Ramos (cell line): ENCODE measurements around the gene CSNK1D.
"Not testable (repeated sequence)": the region's sequence is repeated elsewhere in the genome, so short reads cannot be mapped to it uniquely, and the experiment has no call there.

Source experiments
- in situ Hi-C: fragments of 300-500 bp; cut with MboI; formaldehyde crosslinking; loops from one replicate; pipeline ENCODE4 v1.14.3; 2022; ENCODE audit warnings: low sequenced_read_pairs; ENCODE audit not compliant: unreplicated experiment

CSNK1D gene

GRCh38 chr17:82276938-82277337 lies 3.4 kb upstream of the CSNK1D start:
- in situ Hi-C loops, result no loop called here

GRCh38 chr17:82275326-82275725 lies 1.8 kb upstream of the CSNK1D start:
- in situ Hi-C loops, result no loop called here

GRCh38 chr17:82274134-82275020 lies 877 bp upstream of the CSNK1D start:
- in situ Hi-C loops, result no loop called here

- in situ Hi-C loops, result no loop called here
Measured at GRCh38 chr17:82272495-82273326, 789 bp downstream of the CSNK1D start.

- in situ Hi-C loops, result no loop called here
Measured at GRCh38 chr17:82271401-82271800, 2.1 kb downstream of the CSNK1D start.

GRCh38 chr17:82270651-82271050 lies 2.8 kb downstream of the CSNK1D start:
- in situ Hi-C loops, result no loop called here

- in situ Hi-C loops, result no loop called here
Measured at GRCh38 chr17:82269882-82270500, 3.5 kb downstream of the CSNK1D start.

- in situ Hi-C loops, result no loop called here
Measured at GRCh38 chr17:82269138-82269881, 4.2 kb downstream of the CSNK1D start.

GRCh38 chr17:82267575-82268379 lies 5.7 kb downstream of the CSNK1D start:
- in situ Hi-C loops, result no loop called here

- in situ Hi-C loops, result no loop called here
Measured at GRCh38 chr17:82266142-82266541, 7.4 kb downstream of the CSNK1D start.

- in situ Hi-C loops, result no loop called here
Measured at GRCh38 chr17:82263641-82264040, 9.9 kb downstream of the CSNK1D start.

- in situ Hi-C loops, result no loop called here
Measured at GRCh38 chr17:82262344-82262743, 11.2 kb downstream of the CSNK1D start.

- in situ Hi-C loops, result not testable (repeated sequence)
Measured at GRCh38 chr17:82259972-82260961, 13.2 kb downstream of the CSNK1D start.

- in situ Hi-C loops, result no loop called here
Measured at GRCh38 chr17:82258555-82258954, 14.9 kb downstream of the CSNK1D start.

- in situ Hi-C loops, result no loop called here
Measured at GRCh38 chr17:82257473-82257872, 16.0 kb downstream of the CSNK1D start.

- in situ Hi-C loops, result no loop called here
Measured at GRCh38 chr17:82256242-82256885, 17.1 kb downstream of the CSNK1D start.

GRCh38 chr17:82255402-82255972 lies 18.0 kb downstream of the CSNK1D start:
- in situ Hi-C loops, result no loop called here
